ENCODE data around the gene FKBP2.

Gene FKBP2

GRCh38 chr11:64249563-64250414, 8.9 kb downstream of the FKBP2 start:
- DNase-seq (ENCODE audit: low read depth): no peak

- DNase-seq (ENCODE audit: low read depth): no peak
Observed at GRCh38 chr11:64250415-64251015, 9.6 kb downstream of the FKBP2 start.

- DNase-seq (ENCODE audit: low read depth): no peak
Observed at GRCh38 chr11:64251016-64251752, 10.3 kb downstream of the FKBP2 start, which contains the start of gene PLCB3. Gene PLCB3 (plus strand): TSS chr11:64251530. CDS start chr11:64251650, 120 bp downstream.

DNA sequence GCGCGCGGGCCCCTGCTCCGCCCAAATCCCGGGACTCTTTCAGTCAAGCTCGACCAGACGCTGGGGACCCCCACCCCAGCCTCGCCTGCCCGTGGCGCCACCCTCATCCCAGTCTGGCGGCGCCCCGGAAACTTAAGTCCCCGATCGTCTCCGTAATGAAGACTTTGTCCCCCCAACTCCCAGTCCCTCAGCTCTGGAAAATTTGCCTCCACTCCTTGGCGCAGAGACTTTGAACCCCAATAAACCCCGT, 10.8 kb downstream of the FKBP2 start:
- DNase-seq (ENCODE audit: low read depth): no peak

- no peak for DNase-seq (ENCODE audit: low read depth)
Observed at GRCh38 chr11:64252003-64252872, 11.3 kb downstream of the FKBP2 start.

DNA sequence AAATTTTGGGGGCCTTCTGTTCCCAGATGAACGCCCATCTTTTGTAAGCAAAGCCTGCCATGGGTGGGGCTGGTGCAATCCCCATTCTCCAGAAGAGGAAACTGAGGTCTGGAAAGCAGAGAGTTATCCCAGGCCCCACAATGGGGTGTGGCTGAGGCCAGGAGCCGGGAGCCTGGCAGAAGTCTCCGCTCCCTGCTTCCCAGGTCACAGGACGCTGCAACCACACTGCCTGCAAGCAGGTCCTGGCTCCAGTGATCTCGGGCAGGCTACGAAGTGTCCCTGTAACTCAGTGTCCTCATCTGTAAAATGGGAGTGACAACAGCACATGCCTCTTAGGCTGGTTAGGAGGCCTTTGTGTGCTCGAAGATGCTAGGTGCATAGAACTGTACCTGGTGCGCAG, 12.1 kb downstream of the FKBP2 start:
- DNase-seq (ENCODE audit: low read depth): no peak

GRCh38 chr11:64253481-64253880, 12.6 kb downstream of the FKBP2 start:
- DNase-seq (ENCODE audit: low read depth): no peak

DNA sequence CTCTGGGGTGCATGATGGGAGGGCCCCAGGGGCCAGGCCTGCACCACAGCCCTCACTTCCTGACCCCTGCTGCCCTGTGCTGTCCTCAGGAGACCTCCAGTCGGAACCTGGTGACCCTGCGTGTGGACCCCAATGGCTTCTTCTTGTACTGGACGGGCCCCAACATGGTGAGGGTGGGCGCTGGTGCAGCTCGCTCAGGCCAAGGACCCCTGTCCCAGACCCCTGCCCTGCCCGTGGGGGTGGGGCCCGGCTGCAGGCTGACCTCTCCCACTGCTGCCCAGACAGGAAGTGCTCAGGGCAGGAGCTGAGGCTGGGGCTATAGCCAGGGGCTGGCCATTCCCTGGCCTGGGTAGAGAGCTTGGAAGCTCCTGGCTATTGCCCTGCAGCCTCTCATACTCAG, 13.4 kb downstream of the FKBP2 start:
- DNase-seq (ENCODE audit: low read depth): no peak

DNA sequence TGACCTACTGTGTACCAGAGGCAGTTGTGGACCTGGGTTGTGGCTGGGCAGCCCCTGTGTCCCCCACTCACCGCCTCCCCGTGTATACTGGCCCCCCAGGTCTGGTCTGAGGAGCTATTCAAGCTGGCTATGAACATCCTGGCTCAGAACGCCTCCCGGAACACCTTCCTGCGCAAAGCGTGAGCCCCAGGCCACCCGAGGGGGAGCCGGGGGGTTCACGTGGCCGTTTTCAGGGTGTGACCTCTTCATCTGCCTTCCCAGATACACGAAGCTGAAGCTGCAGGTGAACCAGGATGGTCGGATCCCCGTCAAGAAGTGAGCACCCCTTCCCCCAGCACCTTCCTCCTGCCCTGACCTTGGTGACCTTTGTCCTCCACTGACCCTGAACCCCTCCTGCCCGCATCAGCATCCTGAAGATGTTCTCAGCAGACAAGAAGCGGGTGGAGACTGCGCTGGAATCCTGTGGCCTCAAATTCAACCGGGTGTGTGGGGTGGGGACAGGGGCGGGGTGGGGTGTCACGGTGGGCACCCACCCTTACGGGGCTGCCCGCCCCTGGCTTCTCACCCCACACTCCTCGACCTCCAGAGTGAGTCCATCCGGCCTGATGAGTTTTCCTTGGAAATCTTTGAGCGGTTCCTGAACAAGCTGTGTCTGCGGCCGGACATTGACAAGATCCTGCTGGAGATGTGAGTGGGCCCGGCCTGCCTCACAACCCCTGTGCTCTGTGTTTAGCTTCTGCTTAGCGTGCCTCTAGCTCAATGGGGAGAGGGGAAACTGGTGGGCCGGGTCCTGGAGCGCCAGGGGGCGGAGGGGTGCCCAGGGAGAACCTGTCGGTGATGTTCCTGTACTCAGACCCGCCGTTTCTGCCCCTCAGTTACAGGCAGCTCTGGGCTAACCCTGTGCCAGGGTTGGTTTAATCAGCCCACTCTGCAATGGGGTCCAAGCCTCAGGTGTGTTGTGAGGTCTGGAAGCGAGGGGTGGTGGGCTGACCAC, 14.5 kb downstream of the FKBP2 start:
- no peak for DNase-seq (ENCODE audit: low read depth)

GRCh38 chr11:64256300-64256699, 15.4 kb downstream of the FKBP2 start:
- DNase-seq (ENCODE audit: low read depth): no peak

- no peak for DNase-seq (ENCODE audit: low read depth)
Observed at GRCh38 chr11:64258356-64258755, 17.5 kb downstream of the FKBP2 start.

- no peak for DNase-seq (ENCODE audit: low read depth)
Observed at GRCh38 chr11:64258946-64259532, 18.1 kb downstream of the FKBP2 start.

DNA sequence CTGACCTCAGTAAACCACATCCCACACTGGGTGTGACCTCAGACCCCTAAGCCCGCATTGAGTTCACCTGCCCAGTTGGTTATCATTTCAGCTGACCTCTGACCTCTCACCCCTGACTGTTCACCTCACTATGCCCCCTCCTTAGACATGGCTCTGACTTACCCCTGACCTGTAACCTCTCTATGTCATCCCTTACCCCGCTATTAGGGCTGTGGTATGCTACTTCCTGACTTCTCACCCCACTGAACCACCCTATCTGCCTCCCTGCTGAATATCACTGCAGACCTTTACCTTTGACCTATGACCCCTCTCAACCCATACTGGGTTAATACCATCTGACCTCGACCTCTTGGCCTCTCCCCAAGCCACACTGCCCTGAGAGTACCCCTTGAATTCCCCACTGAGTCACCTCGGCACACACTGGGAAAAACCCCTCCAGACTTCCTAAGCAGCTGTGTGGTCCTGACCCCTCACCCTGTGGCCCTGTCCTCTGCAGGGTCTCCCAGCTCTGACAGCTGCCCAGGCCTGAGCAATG, 18.7 kb downstream of the FKBP2 start:
- DNase-seq (ENCODE audit: low read depth): no peak

- DNase-seq (ENCODE audit: low read depth): no peak
Observed at GRCh38 chr11:64260147-64260708, 19.3 kb downstream of the FKBP2 start.

DNA sequence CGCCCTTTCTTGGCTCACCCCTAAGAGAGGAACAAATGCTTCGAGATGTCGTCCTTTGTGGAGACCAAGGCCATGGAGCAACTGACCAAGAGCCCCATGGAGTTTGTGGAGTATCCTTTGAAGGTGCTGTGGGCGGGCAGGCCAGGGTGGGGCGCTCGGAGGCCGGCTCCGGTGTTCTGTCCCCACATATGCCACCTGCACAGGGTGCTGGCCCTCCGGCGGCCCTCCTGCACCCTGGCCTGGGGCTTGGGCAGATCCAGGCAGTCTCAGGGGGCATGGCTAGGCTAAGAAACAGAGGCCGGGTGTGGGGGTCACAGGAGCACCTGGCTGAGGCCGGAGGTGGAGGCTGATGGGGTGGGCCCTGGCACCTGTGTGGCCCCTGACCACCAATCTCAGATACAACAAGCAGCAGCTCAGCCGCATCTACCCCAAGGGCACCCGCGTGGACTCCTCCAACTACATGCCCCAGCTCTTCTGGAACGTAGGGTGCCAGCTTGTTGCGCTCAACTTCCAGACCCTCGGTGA, 20.7 kb downstream of the FKBP2 start:
- no peak for DNase-seq (ENCODE audit: low read depth)

DNA sequence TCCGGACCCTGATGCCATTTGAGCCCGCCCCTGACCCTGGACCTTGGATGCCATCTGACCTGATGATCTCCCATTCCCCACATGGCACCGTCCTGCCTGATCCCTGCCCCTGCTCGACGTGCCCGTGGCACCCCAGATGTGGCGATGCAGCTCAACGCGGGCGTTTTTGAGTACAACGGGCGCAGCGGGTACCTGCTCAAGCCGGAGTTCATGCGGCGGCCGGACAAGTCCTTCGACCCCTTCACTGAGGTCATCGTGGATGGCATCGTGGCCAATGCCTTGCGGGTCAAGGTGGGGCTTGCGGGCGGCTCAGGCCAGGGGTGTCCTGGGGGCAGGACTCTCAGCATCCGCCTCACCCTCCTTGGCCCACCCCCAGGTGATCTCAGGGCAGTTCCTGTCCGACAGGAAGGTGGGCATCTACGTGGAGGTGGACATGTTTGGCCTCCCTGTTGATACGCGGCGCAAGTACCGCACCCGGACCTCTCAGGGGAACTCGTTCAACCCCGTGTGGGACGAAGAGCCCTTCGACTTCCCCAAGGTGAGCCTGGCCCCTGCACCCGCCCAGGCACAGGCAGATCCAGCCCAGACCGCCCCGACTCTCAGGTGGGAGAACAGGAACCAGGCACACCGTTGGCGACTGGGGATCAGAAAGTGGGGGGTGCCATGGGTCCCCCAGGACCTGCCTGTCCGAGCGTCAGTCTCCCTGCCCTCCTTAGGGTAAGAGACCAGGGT, 21.5 kb downstream of the FKBP2 start:
- DNase-seq (ENCODE audit: low read depth): no peak

DNA sequence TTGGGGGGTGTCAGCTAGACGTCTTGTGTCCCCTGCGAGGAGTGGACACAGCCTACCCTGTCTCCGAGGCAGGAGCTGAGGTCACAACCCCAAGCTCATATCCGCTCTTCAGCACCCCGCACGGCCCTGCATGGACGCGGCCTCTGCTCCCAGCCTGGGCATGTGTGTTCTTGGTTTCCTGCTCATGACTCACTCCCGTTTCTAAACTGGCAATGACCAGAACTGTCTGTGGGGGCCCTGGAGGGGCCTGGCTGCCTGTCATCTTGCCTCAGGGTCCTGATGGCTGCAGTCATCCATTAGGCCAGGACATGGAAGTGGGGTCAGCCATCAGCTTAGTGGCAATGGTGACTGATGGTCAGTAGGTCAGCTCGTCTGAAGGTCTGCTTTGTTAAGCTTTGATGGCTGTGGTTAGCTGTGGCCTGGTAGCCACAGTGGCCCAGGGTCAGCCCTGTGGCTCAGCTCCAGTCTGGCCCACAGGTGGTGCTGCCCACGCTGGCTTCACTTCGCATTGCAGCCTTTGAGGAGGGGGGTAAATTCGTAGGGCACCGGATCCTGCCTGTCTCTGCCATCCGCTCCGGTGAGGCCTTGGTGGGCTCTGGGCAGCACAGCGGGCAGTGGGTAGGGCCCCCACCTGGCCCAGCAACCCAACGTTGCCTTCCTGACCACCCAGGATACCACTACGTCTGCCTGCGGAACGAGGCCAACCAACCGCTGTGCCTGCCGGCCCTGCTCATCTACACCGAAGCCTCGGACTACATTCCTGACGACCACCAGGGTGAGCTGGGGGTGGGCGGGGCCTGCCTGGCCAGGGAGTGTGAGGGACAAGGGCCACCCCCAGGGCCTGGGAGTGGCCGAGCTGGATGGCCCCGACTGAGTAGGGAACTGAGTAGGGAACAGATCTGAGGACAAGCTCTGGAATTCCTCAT, 22.4 kb downstream of the FKBP2 start:
- DNase-seq (ENCODE audit: low read depth): no peak

DNA sequence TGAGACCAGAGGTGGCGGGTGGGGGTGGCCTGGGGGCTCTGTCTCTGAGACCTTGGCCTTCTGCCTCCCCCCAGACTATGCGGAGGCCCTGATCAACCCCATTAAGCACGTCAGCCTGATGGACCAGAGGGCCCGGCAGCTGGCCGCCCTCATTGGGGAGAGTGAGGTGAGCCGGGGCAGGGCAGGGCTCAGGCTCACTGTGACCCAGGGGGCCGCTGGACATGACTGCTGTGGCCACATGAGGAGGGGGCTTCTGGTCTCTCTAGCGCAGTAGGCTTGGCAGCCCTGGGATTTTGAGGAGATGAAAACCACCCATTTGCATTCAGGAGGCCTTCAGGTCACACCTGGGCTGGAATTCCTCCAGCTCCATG, 23.0 kb downstream of the FKBP2 start:
- no peak for DNase-seq (ENCODE audit: low read depth)

All from stimulated activated CD8-positive, alpha-beta memory T cell treated with anti-CD3 and anti-CD28 coated beads, Interleukin-15, amount 100 ng/mL, for 1 hour (primary cell).